Measurements from ENCODE around the gene DZANK1. TPM values are rescaled to one million over a fixed set of nuclear protein-coding genes. Genes with fewer than 3 reads are reported as not detected.
"Not testable (repeated sequence)": the region's sequence is repeated elsewhere in the genome, so short reads cannot be mapped to it uniquely, and the experiment has no call there.

The DZANK1 gene
- total RNA-seq, 2 donors from 2014 or later: 1.6 TPM

DNA sequence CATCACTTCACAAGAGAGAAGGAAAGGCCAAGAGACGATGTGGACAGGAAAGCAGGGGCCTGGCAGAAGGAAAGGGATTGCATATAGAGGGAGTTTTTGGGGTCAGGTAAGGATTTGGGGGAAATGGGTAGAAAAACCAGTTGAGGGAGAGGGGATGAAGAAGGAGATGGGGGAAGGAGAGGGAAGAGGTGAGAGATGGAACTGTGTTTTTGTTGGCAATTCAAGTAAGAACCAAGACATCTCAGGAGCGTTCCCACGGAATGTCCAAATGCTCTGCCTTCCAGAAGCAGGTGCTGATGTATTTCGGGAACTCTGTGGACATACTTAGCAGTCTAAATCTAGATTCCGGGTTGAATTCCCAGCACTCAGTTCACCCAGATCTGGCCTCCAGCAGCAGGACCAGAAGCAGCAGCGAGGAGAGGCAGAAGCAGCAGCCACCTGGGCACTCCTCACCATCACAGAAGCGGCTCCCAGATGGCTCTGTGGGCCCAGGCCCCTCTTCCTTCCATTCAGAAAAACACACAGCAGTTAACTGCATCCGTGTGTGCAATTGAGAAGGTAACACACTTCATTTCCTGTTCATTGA is 88.8 kb downstream of the DZANK1 start:
- H3K27me3 ChIP-seq: no peaks in the 10 kb centered on the region
- 53 to 70% methylated on average over 8 of the region's 8 CpGs for WGBS, 2 donors
- no peaks in the 10 kb centered on the region for H3K9me3 ChIP-seq
- H3K4me3 ChIP-seq: no peak overlapping the region
- no peaks in the 10 kb centered on the region for H3K4me1 ChIP-seq
- no peaks in the 10 kb centered on the region for H3K36me3 ChIP-seq (replicated peaks in 1 of 2; ENCODE audit: insufficient read depth in 1 of 2, low read depth in 2 of 2)
- intact Hi-C loops (cut with DNase I): no loop called here
- ATAC-seq (no peak), DNase-seq (no peak)
- H3K27ac ChIP-seq: no peak overlapping the region
- TF ChIP-seq, protein P1, sequence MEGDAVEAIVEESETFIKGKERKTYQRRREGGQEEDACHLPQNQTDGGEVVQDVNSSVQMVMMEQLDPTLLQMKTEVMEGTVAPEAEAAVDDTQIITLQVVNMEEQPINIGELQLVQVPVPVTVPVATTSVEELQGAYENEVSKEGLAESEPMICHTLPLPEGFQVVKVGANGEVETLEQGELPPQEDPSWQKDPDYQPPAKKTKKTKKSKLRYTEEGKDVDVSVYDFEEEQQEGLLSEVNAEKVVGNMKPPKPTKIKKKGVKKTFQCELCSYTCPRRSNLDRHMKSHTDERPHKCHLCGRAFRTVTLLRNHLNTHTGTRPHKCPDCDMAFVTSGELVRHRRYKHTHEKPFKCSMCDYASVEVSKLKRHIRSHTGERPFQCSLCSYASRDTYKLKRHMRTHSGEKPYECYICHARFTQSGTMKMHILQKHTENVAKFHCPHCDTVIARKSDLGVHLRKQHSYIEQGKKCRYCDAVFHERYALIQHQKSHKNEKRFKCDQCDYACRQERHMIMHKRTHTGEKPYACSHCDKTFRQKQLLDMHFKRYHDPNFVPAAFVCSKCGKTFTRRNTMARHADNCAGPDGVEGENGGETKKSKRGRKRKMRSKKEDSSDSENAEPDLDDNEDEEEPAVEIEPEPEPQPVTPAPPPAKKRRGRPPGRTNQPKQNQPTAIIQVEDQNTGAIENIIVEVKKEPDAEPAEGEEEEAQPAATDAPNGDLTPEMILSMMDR (IDR thresholded peaks at IDR 0.05): no peak
- TF ChIP-seq POLR2A (IDR thresholded peaks at IDR 0.05): no peak

DNA sequence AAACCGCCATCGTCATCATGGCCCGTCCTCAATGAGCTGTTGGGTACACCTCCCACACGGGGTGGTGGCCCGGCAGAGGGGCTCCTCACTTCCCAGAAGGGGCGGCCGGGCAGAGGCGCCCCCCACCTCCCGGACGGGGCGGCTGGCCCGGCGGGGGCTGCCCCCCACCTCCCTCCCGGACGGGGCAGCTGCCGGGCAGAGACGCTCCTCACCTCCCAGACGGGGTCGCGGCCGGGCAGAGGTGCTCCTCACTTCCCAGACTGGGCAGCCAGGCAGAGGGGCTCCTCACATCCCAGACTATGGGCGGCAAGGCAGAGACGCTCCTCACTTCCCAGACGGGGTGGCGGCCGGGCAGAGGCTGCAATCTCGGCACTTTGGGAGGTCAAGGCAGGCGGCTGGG is 91.3 kb downstream of the DZANK1 start:
- H3K27ac ChIP-seq; H3K27me3 ChIP-seq; H3K4me3 ChIP-seq; H3K4me1 ChIP-seq; ATAC-seq; intact Hi-C loops (cut with DNase I); H3K36me3 ChIP-seq (replicated peaks in 1 of 2; ENCODE audit: insufficient read depth in 1 of 2, low read depth in 2 of 2); H3K9me3 ChIP-seq; DNase-seq: not testable (repeated sequence)
- WGBS, 2 donors: 92 to 93% methylated on average over 5 to 19 of the region's 28 CpGs

DNA sequence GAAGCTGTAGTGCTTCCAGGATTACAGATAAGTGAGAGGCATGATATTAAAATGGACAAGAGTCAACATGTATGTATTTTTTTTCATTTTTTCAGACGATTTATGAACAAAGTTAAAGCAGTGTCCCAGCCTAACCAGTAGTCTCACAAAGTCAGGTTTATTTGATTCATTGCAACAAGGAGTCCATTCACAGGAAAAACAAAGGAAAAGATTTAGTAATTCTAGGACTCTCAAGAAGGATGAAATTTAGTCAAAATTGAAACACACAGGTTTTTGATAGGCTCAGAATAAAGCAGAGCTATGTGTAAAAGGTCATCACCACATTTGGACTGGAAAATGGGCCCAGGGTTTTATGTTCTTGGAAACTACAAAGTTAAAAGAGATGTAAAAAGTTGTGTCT is 94.5 kb downstream of the DZANK1 start:
- Histone ChIP-seq H3K9me3 (no peaks in the 10 kb centered on the region), H3K27ac (no peak overlapping the region), H3K36me3 (replicated peaks in 1 of 2; ENCODE audit: insufficient read depth in 1 of 2, low read depth in 2 of 2) (no peaks in the 10 kb centered on the region), H3K4me3 (no peak overlapping the region), H3K4me1 (no peaks in the 10 kb centered on the region), H3K27me3 (no peaks in the 10 kb centered on the region)
- intact Hi-C loops (cut with DNase I): no loop called here
- TF ChIP-seq POLR2A (IDR thresholded peaks at IDR 0.05): no peak
- TF ChIP-seq, protein P1 (IDR thresholded peaks at IDR 0.05): no peak
- no peak for DNase-seq
- no peak for ATAC-seq
- 28 to 33% methylated on average over 1 of the region's 1 CpG for WGBS, 2 donors

DNA sequence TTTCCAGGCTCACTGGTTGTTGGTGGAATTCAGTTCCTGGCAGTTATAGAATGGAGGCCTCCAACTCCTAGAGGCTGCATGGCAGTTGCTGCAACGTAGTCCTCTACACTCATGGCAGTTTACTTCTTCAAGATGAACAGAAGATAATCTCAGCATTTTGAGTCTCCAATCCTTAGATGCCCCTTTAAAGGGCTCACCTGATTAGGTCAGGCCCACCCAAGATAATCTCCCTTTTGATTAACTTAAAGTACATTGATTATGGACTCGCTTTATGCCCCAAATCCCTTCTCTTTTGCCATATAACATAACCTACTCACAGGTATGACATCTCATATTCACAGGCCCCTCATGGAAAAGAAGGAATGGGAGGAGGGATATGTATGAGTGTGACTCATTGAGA is 102.1 kb downstream of the DZANK1 start:
- DNase-seq: no peak
- no peak overlapping the region for H3K4me3 ChIP-seq
- TF ChIP-seq, protein P1 (IDR thresholded peaks at IDR 0.05): no peak
- TF ChIP-seq POLR2A (IDR thresholded peaks at IDR 0.05): no peak
- no peaks in the 10 kb centered on the region for H3K27me3 ChIP-seq
- no peaks in the 10 kb centered on the region for H3K9me3 ChIP-seq
- no peaks in the 10 kb centered on the region for H3K4me1 ChIP-seq
- no peak for ATAC-seq
- no peak overlapping the region for H3K27ac ChIP-seq
- WGBS, 2 donors: 66 to 71% methylated on average over 2 of the region's 2 CpGs
- no peaks in the 10 kb centered on the region for H3K36me3 ChIP-seq (replicated peaks in 1 of 2; ENCODE audit: insufficient read depth in 1 of 2, low read depth in 2 of 2)
- intact Hi-C loops (cut with DNase I): no loop called here

DNA sequence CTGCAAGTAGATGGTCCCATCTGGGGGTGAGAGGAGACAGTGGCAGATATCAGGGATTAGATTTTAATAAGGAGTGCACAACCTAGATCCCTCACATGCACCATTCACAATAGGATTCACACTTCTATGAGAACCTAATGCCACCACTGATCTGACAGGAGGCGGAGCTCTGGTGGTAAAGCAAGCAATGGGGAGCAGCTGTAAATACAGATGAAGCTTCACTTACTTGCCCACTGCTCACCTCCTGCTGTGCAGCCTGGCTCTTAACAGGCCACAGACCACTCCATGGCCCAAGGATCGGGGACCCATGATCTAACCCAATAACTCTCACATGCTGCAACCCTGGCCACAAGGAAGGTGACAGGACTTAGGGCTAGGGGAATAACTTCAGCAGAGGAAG is 103.1 kb downstream of the DZANK1 start:
- TF ChIP-seq POLR2A (IDR thresholded peaks at IDR 0.05): no peak
- TF ChIP-seq, protein P1 (IDR thresholded peaks at IDR 0.05): no peak
- ATAC-seq: no peak

More for the DNA sequence above, 103.1 kb downstream of the DZANK1 start:
- Histone ChIP-seq H3K27me3 (no peaks in the 10 kb centered on the region), H3K4me1 (no peaks in the 10 kb centered on the region), H3K9me3 (no peaks in the 10 kb centered on the region), H3K36me3 (replicated peaks in 1 of 2; ENCODE audit: insufficient read depth in 1 of 2, low read depth in 2 of 2) (no peaks in the 10 kb centered on the region), H3K27ac (no peak overlapping the region), H3K4me3 (no peak overlapping the region)
- WGBS, 2 donors: 85% methylated on average over 2 of the region's 2 CpGs; no CpG with 5 or more reads in 1 of the 2 donors
- no peak for DNase-seq
- intact Hi-C loops (cut with DNase I): no loop called here
